ENCODE results near the gene TTC9C. TPM values are rescaled to one million over a fixed set of nuclear protein-coding genes. Genes with fewer than 3 reads are reported as not detected.
"Not testable (repeated sequence)": the region's sequence is repeated elsewhere in the genome, so short reads cannot be mapped to it uniquely, and the experiment has no call there.

TTC9C gene, protein sequence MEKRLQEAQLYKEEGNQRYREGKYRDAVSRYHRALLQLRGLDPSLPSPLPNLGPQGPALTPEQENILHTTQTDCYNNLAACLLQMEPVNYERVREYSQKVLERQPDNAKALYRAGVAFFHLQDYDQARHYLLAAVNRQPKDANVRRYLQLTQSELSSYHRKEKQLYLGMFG
- polyA plus RNA-seq (ENCODE audit: insufficient read length in 4 of 4): 10 to 100 TPM; 35.7 to 47.7 (median 42.8) TPM

- peak in 2 of 4 donors; percentile 80 to 82 for DNase-seq (ENCODE audit: low read depth in 4 of 4, low spot score in 2 of 4)
These were observed at the start of gene TTC9C for GRCh38 chr11:62728171-62728988. Gene TTC9C, plus strand, starts transcription at chr11:62728486. Its CDS starts 363 bp downstream, at chr11:62728849.

- DNase-seq (ENCODE audit: low read depth in 4 of 4, low spot score in 2 of 4): peak in 2 of 4 donors; percentile 74 to 75
These were observed 49.3 kb upstream of the TTC9C start, which contains the start of gene UBXN1 for GRCh38 chr11:62678770-62679696. Gene UBXN1, minus strand, starts transcription at chr11:62679073. Its CDS starts 150 bp downstream, at chr11:62678923.

DNA sequence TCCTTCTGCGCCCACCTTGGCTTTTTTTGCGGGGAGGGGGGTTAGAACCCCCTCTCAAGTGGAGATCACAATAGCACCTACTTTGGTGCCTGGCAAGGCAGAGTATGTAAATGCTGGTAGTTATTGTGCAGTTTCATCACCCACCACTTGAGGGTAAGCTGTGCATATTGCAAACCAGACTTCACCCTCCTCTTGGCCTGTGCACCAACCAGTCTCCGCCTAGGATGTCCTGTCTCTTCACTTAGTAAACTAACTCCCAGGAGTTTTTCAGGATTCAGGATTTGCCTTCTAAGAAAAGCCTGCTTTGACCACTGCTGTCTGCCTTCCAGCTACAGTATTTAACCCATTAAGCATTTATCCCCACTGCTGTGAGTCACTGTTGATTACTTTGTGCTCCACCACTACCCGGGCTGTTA lies 47.5 kb upstream of the TTC9C start:
- no peak for DNase-seq (ENCODE audit: low read depth in 4 of 4, low spot score in 2 of 4)

GRCh38 chr11:62682518-62682917 lies 45.8 kb upstream of the TTC9C start:
- no peak for DNase-seq (ENCODE audit: low read depth in 4 of 4, low spot score in 2 of 4)

DNA sequence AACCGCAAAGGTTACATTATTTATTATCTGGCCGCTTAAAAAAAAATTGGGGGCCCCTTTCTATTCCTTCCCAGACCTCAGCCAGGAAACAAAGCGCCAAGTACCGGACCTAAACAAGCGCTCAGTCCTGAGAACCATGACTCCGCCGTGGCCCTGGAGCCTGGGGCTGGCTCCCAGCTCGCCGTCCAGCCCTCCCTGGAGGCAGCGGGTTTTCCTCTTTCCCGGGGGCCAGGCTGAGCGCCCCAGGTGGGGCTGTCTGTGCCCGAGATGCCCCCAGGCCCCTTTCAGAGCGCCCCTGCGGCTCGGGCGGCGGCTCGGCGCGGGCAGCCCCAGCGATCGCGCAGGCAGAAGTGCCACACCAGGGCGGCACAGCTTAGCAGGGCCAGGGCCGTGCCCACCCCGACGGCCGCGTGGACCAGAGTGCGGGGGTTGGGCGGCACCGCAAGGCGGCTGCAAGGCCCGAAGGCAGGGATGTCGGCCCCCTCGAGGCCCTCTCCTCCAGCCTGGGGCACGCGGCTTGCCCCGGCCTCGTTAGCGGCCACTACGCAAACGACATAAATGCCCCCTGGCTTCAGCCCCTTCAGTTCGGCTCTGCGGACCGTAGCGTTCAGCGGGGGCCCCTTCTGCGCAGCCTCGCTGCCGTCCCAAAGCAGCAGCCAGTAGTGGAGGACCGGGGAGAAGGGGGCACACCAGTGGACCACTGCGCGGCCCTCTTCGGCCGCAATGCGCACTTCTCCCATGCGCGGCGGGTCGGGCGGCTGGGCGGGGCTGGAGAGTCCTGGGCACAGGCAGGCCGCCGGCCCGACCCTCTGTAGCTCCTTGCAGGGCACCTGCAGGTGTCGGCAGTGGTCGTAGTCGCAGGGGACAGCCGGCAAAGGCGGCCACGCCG lies 40.5 kb upstream of the TTC9C start:
- DNase-seq (ENCODE audit: low read depth in 4 of 4, low spot score in 2 of 4): no peak

DNA sequence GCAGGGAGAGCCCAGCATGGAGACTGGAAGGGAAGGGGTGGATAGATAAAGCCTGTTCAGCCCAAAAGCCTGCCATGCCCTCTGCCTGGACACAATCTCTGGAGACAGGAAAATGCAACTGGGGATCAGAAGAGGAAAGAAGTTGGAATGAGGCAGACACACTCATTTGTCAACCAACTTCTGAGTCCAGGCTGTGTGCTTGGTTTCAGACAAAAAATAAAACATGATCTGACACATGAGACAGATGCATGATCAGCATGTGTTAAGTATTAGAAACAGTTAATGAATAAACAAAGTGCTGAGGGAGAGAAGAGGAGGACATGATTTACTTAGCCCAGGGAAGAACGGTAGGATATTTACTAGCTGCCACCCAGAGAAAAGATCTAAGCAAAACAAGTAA lies 39.8 kb upstream of the TTC9C start:
- DNase-seq (ENCODE audit: low read depth in 4 of 4, low spot score in 2 of 4): no peak

GRCh38 chr11:62689421-62690183 lies 38.7 kb upstream of the TTC9C start, which contains the start of gene LRRN4CL:
Gene LRRN4CL, minus strand, starts transcription at chr11:62689530. Its CDS starts 1,022 bp downstream, at chr11:62688508.
- DNase-seq (ENCODE audit: low read depth in 4 of 4, low spot score in 2 of 4): no peak

GRCh38 chr11:62693624-62694023 lies 34.7 kb upstream of the TTC9C start:
- DNase-seq (ENCODE audit: low read depth in 4 of 4, low spot score in 2 of 4): not testable (repeated sequence)

GRCh38 chr11:62694455-62695167 lies 33.7 kb upstream of the TTC9C start:
- no peak for DNase-seq (ENCODE audit: low read depth in 4 of 4, low spot score in 2 of 4)

DNA sequence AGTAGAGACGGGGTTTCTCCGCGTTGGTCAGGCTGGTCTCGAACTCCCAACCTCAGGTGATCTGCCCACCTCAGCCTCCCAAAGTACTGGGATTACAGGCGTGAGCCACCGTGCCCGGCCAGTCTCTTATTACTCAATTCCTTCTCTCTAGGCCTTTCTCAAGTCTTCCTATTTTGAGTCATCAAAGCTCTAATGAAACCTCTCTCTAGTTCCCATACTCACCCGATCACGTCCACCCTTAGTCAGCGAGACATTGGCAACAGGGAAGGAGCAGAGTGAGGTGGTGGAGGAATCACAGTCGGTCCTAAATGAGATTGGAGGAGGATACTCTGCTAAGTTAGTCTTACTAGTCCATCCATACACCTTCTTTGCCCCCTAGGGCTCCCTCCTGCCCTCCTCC lies 26.0 kb upstream of the TTC9C start:
- DNase-seq (ENCODE audit: low read depth in 4 of 4, low spot score in 2 of 4): no peak

DNA sequence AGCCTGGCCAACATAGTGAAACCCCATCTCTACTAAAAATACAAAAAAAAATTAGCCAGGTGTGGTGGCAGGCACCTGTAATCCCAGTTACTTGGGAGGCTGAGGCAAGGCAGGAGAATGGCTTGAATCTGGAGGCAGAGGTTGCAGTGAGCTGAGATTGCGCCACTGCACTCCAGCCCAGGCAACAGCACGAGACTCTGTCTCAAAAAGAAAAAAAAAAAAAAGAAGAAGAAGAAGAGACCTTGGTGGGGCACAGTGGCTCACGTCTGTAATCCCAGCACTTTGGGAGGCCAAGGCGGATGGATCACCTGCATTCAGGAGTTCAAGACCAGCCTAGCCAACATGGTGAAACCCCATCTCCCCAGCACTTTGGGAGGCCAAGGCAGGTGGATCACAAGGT lies 24.4 kb upstream of the TTC9C start:
- DNase-seq (ENCODE audit: low read depth in 4 of 4, low spot score in 2 of 4): not testable (repeated sequence)

- no peak for DNase-seq (ENCODE audit: low read depth in 4 of 4, low spot score in 2 of 4)
These were observed 22.9 kb upstream of the TTC9C start for GRCh38 chr11:62705413-62705812.

GRCh38 chr11:62705880-62706849 lies 22.1 kb upstream of the TTC9C start:
- peak in 2 of 4 donors; percentile 85 to 86 for DNase-seq (ENCODE audit: low read depth in 4 of 4, low spot score in 2 of 4)

DNA sequence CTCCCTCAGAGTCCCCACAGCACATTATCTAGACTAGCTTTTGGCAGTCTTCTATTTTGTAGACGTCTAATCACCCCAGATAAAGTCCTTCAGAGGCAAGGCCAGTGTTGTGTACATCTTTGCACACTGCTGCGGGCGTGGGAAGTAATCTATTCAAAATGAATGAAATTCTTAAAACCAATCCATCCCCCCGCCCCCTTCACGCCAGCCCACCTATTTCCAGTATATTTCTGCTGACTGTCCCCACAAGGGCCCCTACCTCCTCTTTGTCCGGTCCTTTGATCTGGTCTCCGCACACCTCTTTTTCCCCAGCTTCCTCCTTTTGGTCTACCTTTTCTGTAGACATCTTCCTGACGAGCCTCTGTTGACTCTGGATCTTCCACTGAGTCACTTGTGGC lies 21.4 kb upstream of the TTC9C start:
- DNase-seq (ENCODE audit: low read depth in 4 of 4, low spot score in 2 of 4): no peak

DNA sequence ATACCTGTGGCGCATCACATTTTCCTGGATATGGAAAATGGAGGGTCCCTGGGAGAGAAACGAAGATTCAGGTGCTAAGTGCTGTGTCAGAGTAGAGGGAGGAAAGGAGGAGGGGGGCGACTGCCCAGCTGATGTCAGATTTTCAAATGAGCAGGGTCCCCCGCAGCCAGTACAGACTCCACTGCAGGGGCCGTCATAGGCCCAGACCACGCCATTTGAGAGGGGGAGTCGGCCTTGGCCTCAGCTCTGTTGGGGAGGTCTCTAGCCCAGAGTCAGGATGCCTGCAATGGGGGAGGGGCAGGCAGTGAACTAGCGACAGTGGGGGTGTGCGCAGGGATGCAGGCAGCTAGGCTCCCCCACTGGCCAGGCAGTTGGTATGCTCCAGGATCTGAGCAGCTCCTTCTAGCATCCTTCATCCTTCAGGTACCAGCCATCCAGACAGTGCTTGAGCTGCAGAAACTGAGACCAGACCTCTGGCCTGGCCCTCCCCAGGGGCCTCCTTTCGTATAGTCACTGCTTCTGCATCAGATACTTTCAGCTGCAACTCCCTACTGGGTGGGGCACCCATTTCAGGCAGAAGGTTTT lies 20.9 kb upstream of the TTC9C start, which contains the start of the genes BSCL2 and GNG3:
BSCL2 (minus strand) TSS at position 148 of the 585 bp plus-strand sequence. CDS start 229 bp downstream, outside the sequence.
GNG3 (plus strand) TSS at position 400 of the 585 bp plus-strand sequence. CDS start 620 bp downstream, outside the sequence.
- DNase-seq (ENCODE audit: low read depth in 4 of 4, low spot score in 2 of 4): peak in 2 of 4 donors; percentile 63 to 69

- no peak for DNase-seq (ENCODE audit: low read depth in 4 of 4, low spot score in 2 of 4)
These were observed 19.9 kb upstream of the TTC9C start for GRCh38 chr11:62708392-62708791.

Data from left renal cortex interstitium (tissue), 4 donors.